ENCODE results near the gene PPFIBP2. TPM values are rescaled to one million over a fixed set of nuclear protein-coding genes. Genes with fewer than 3 reads are reported as not detected.
"Not testable (repeated sequence)": the region's sequence is repeated elsewhere in the genome, so short reads cannot be mapped to it uniquely, and the experiment has no call there.

The PPFIBP2 gene
- total RNA-seq, 1 donor from 2014 or later = 10.1 TPM

- no peak for TF ChIP-seq CTCF (conservative IDR thresholded peaks at IDR 0.05)
- no peak overlapping the region for H3K4me3 Mint-ChIP-seq
- no peak for DNase-seq (ENCODE audit: low read depth, low spot score)
- peaks cover 4% of the 10 kb centered on the region for H3K36me3 Mint-ChIP-seq (ENCODE audit: low read depth)
- no peaks in the 10 kb centered on the region for H3K9me3 Mint-ChIP-seq
- H3K4me1 Mint-ChIP-seq = peaks cover 8% of the 10 kb centered on the region
- H3K27me3 Mint-ChIP-seq (ENCODE audit: low read depth) = no peaks in the 10 kb centered on the region
- no peak overlapping the region for H3K27ac Mint-ChIP-seq (ENCODE audit: unreplicated experiment)
These were observed 137.9 kb downstream of the PPFIBP2 start for GRCh38 chr11:7651700-7652099.

- TF ChIP-seq CTCF (conservative IDR thresholded peaks at IDR 0.05) = no peak
- Mint-ChIP-seq H3K9me3 (no peaks in the 10 kb centered on the region), H3K36me3 (ENCODE audit: low read depth) (peaks cover 4% of the 10 kb centered on the region), H3K4me1 (peaks cover 5% of the 10 kb centered on the region), H3K4me3 (no peak overlapping the region), H3K27ac (ENCODE audit: unreplicated experiment) (no peak overlapping the region), H3K27me3 (ENCODE audit: low read depth) (no peaks in the 10 kb centered on the region)
- DNase-seq (ENCODE audit: low read depth, low spot score) = no peak
These were observed 140.5 kb downstream of the PPFIBP2 start for GRCh38 chr11:7654195-7654705.

- no peak for TF ChIP-seq CTCF (conservative IDR thresholded peaks at IDR 0.05)
- H3K27me3 Mint-ChIP-seq (ENCODE audit: low read depth) = no peaks in the 10 kb centered on the region
- H3K36me3 Mint-ChIP-seq (ENCODE audit: low read depth) = no peaks in the 10 kb centered on the region
These were observed 141.7 kb downstream of the PPFIBP2 start for GRCh38 chr11:7655253-7656217.

GRCh38 chr11:7656704-7657103 lies 142.9 kb downstream of the PPFIBP2 start:
- Mint-ChIP-seq H3K36me3 (ENCODE audit: low read depth) (peaks cover 3% of the 10 kb centered on the region), H3K4me1 (peaks cover 5% of the 10 kb centered on the region), H3K4me3 (no peak overlapping the region), H3K27me3 (ENCODE audit: low read depth) (no peaks in the 10 kb centered on the region), H3K27ac (ENCODE audit: unreplicated experiment) (no peak overlapping the region), H3K9me3 (no peaks in the 10 kb centered on the region)
- DNase-seq (ENCODE audit: low read depth, low spot score) = no peak
- TF ChIP-seq CTCF (conservative IDR thresholded peaks at IDR 0.05) = no peak

More at GRCh38 chr11:7655253-7656217, 141.7 kb downstream of the PPFIBP2 start:
- Mint-ChIP-seq H3K9me3 (no peaks in the 10 kb centered on the region), H3K27ac (ENCODE audit: unreplicated experiment) (no peak overlapping the region), H3K4me1 (peaks cover 5% of the 10 kb centered on the region), H3K4me3 (no peak overlapping the region)
- DNase-seq (ENCODE audit: low read depth, low spot score) = no peak

GRCh38 chr11:7657306-7658025 lies 143.7 kb downstream of the PPFIBP2 start:
- Mint-ChIP-seq H3K36me3 (ENCODE audit: low read depth) (peaks cover 3% of the 10 kb centered on the region), H3K27ac (ENCODE audit: unreplicated experiment) (peak overlapping the region; percentile 80), H3K4me3 (peak overlapping the region; percentile 0), H3K9me3 (no peaks in the 10 kb centered on the region), H3K27me3 (ENCODE audit: low read depth) (no peaks in the 10 kb centered on the region), H3K4me1 (peaks cover 5% of the 10 kb centered on the region)
- TF ChIP-seq CTCF (conservative IDR thresholded peaks at IDR 0.05) = peak; percentile 67
- DNase-seq (ENCODE audit: low read depth, low spot score) = no peak

- not testable (repeated sequence) for H3K9me3 Mint-ChIP-seq; DNase-seq (ENCODE audit: low read depth, low spot score); H3K27ac Mint-ChIP-seq (ENCODE audit: unreplicated experiment); H3K4me3 Mint-ChIP-seq; H3K27me3 Mint-ChIP-seq (ENCODE audit: low read depth)
- peaks cover 17% of the 10 kb centered on the region for H3K4me1 Mint-ChIP-seq
- H3K36me3 Mint-ChIP-seq (ENCODE audit: low read depth) = peaks cover 13% of the 10 kb centered on the region
These were observed 149.7 kb downstream of the PPFIBP2 start for GRCh38 chr11:7663531-7663930.
